PC-9 (cell line): ENCODE results near the gene PTGFRN. TPM values are rescaled to one million over a fixed set of nuclear protein-coding genes. Genes with fewer than 3 reads are reported as not detected.

Source experiments
- BruUV-seq: library from RNA; stranded (reverse); fragments of 400-500 nt; replicated peaks from 2 replicates; lab custom pipeline; 2021; lab: Mats Ljungman, UMichigan
- CTCF ChIA-PET: fragments of 300-600 bp; sonication (Branson Sonifier 250); formaldehyde crosslinking; loops from one replicate; lab custom pipeline; 2022; ENCODE audit warnings: antibody characterized with exemption; lab: Charles Lee
- POLR2A ChIA-PET: fragments of 300-600 bp; sonication (Branson Sonifier 250); formaldehyde crosslinking; loops from one replicate; lab custom pipeline; 2022; ENCODE audit warnings: antibody characterized with exemption; ENCODE audit not compliant: unreplicated experiment; lab: Charles Lee
- DNase-seq, 2 experiments: peaks; one replicate each; pipeline versions ENCODE4 v3.0.0 to v3.0.0-alpha.2; 2015 to 2022; ENCODE audit warnings: mixed read lengths in 1 of 2
- H2AFZ ChIP-seq: fragments of 200-600 bp; sonication (generic); 2 replicates; pipeline ENCODE4 v1.8.1; 2017; ENCODE audit warnings: antibody characterized with exemption
- H3F3A ChIP-seq: fragments of 200-600 bp; sonication (generic); 2 replicates; pipeline ENCODE4 v1.8.1; 2017; ENCODE audit warnings: antibody characterized with exemption, mild to moderate bottlenecking, low read depth; ENCODE audit not compliant: insufficient read depth
- H3K27ac ChIP-seq: fragments of 200-600 bp; sonication (generic); 2 replicates; pipeline ENCODE4 v1.6.1; 2016; ENCODE audit warnings: mixed run types
- H3K27me3 ChIP-seq: fragments of 200-600 bp; sonication (generic); 2 replicates; pipeline ENCODE4 v1.6.1; 2016; ENCODE audit warnings: low read depth, mixed run types; ENCODE audit not compliant: insufficient read depth
- H3K36me3 ChIP-seq: fragments of 200-600 bp; sonication (generic); 2 replicates; pipeline ENCODE4 v1.6.1; 2016; ENCODE audit warnings: low read depth, mixed run types
- H3K4me1 ChIP-seq: fragments of 200-600 bp; sonication (generic); replicated peaks from 2 replicates; pipeline ENCODE4 v1.6.1; 2016; ENCODE audit warnings: mixed run types; ENCODE audit not compliant: insufficient read depth
- H3K4me2 ChIP-seq: fragments of 200-600 bp; sonication (generic); 2 replicates; pipeline ENCODE4 v1.6.1; 2017; ENCODE audit warnings: mixed run types
- H3K4me3 ChIP-seq: fragments of 200-600 bp; sonication (generic); 2 replicates; pipeline ENCODE4 v1.6.1; 2016; ENCODE audit warnings: mixed run types
- H3K79me2 ChIP-seq: fragments of 200-600 bp; sonication (generic); 2 replicates; pipeline ENCODE4 v1.6.1; 2017; ENCODE audit warnings: low read depth, mixed run types
- H3K9me2 ChIP-seq: fragments of 200-600 bp; sonication (generic); 2 replicates; pipeline ENCODE4 v1.8.1; 2017; ENCODE audit warnings: mild to moderate bottlenecking; ENCODE audit not compliant: insufficient read depth
- H3K9me3 ChIP-seq: fragments of 200-600 bp; sonication (generic); 2 replicates; pipeline ENCODE4 v1.8.1; 2016; ENCODE audit warnings: low read depth; ENCODE audit not compliant: insufficient read depth
- H4K20me1 ChIP-seq: fragments of 200-600 bp; sonication (generic); 2 replicates; pipeline ENCODE4 v1.8.1; 2017; ENCODE audit not compliant: insufficient read depth
- EZH2 ChIP-seq: fragments of 200-600 bp; sonication (generic); IDR thresholded peaks from 2 replicates; pipeline ENCODE4 v1.8.0; 2017; ENCODE audit warnings: antibody characterized with exemption, low read depth
- intact Hi-C: fragments of 100-400 bp; cut with micrococcal nuclease; formaldehyde crosslinking; loops from one replicate; pipeline ENCODE4 v1.10.0; 2022; ENCODE audit not compliant: unreplicated experiment
- total RNA-seq: library from RNA; stranded (reverse); gene quantifications from 2 replicates; pipeline ENCODE4 v1.2.3, GENCODE V29; 2021
- TF ChIP-seq, protein P1 (sequence below): fragments of 200-600 bp; sonication (generic); conservative IDR thresholded peaks from 2 replicates; pipeline ENCODE4 v1.6.1; 2017; ENCODE audit warnings: mixed run types, antibody characterized with exemption, mild to moderate bottlenecking, moderate library complexity

The PTGFRN gene
- total RNA-seq, 1 experiment from 2014 or later, result 87.3 TPM

DNA sequence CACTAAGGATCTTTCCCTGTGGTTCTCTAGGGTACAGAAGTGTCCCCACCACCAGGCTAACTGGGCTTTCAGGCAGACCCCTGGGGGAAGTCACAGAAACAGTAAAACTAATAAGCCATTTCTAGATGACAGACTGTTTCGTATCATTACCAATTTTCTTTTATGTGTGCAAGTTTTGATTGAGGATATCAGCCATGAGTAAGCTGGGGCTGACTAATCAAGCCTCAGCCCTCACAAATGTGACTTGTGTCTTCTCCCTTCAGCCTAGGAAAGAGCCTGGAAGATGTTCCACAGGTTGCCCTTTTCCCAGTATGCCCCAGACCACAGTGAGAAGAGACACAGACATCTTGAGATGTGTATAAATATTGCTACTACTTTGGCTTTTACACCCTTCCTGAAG, 10.5 kb downstream of the PTGFRN start:
- Histone ChIP-seq H3K4me3 (no peak overlapping the region), H3K9me3 (no peaks in the 10 kb centered on the region), H3K27me3 (no peaks in the 10 kb centered on the region), H3K4me2 (0 out of 2 replicates have a peak overlapping the region, but pooled peaks have one; percentile 60), H3K79me2 (peaks cover 67% of the 10 kb centered on the region), H4K20me1 (no peaks in the 10 kb centered on the region; the same call in 1 of the 2 replicates), H3K27ac (peak overlapping the region; percentile 43), H3K9me2 (no peaks in the 10 kb centered on the region), H2AFZ (no peak overlapping the region), H3F3A (peaks cover 12% of the 10 kb centered on the region; the same call in 1 of the 2 replicates), H3K36me3 (no peaks in the 10 kb centered on the region), H3K4me1 (peaks cover 42% of the 10 kb centered on the region)
- ChIA-PET CTCF (no interaction called here), POLR2A (no interaction called here)
- DNase-seq, result no peak
- no TSS peak for BruUV-seq
- intact Hi-C loops, result no loop called here
- no peak for TF ChIP-seq EZH2
- TF ChIP-seq, protein P1, sequence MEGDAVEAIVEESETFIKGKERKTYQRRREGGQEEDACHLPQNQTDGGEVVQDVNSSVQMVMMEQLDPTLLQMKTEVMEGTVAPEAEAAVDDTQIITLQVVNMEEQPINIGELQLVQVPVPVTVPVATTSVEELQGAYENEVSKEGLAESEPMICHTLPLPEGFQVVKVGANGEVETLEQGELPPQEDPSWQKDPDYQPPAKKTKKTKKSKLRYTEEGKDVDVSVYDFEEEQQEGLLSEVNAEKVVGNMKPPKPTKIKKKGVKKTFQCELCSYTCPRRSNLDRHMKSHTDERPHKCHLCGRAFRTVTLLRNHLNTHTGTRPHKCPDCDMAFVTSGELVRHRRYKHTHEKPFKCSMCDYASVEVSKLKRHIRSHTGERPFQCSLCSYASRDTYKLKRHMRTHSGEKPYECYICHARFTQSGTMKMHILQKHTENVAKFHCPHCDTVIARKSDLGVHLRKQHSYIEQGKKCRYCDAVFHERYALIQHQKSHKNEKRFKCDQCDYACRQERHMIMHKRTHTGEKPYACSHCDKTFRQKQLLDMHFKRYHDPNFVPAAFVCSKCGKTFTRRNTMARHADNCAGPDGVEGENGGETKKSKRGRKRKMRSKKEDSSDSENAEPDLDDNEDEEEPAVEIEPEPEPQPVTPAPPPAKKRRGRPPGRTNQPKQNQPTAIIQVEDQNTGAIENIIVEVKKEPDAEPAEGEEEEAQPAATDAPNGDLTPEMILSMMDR, result no peak

DNA sequence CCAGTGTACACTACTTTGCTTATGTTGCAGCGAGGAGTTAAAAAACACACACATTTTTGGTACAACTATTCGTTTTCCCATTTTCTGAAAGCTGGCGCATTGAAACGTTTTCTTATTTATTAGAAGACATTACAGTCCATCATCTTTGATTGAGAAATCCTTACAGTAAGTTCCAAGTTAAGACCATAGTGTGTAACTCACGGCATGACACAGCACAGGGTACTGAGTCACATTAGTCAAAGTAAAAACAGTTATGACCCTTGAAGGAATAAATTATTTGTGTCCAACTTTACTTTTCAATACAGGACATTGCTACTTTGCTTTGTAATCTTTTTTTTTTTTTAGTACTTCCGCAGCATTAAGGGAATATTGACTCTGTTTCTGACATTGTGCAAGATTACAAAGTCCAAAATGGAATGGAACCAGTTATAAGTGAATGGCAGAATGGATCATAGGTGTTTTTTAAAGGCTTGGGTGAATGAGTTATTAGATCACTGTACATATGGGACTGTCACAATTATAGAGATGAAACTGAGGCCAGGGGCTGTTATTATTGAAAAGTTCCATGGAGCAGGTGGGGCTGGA, 11.7 kb downstream of the PTGFRN start:
- Histone ChIP-seq H4K20me1 (no peaks in the 10 kb centered on the region; the same call in 1 of the 2 replicates), H3K4me3 (no peak overlapping the region), H3K27ac (no peak overlapping the region), H3K79me2 (peaks cover 56% of the 10 kb centered on the region), H3K9me3 (no peaks in the 10 kb centered on the region), H3K4me1 (peaks cover 30% of the 10 kb centered on the region), H2AFZ (no peak overlapping the region), H3F3A (peaks cover 8% of the 10 kb centered on the region; the same call in 1 of the 2 replicates), H3K4me2 (no peak overlapping the region), H3K9me2 (no peaks in the 10 kb centered on the region), H3K36me3 (no peaks in the 10 kb centered on the region), H3K27me3 (no peaks in the 10 kb centered on the region)
- CTCF ChIA-PET, result no interaction called here
- intact Hi-C loops, result no loop called here
- DNase-seq, result no peak
- POLR2A ChIA-PET, result no interaction called here
- TF ChIP-seq, protein P1, result no peak
- no peak for TF ChIP-seq EZH2
- no TSS peak for BruUV-seq

DNA sequence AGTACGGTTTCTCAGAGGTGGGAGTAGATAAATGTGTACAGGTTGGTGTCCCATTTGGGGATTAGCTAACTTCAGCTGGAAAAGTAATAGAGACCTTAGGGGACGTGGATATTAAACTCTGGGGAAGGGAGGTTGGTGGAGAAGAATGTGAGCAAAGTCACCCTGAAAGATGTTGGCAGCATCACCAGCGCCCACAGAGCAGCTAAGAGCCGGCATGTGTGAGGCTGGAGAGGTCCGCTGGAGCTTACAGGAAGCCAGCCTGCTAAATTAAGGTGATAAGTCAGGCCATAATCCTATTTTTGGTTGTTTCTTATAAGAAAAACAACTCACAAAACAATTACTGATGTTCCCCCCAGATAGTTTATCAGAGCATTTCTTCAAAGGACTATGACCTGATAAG, 12.2 kb downstream of the PTGFRN start:
- H3K36me3 ChIP-seq, result no peaks in the 10 kb centered on the region
- no TSS peak for BruUV-seq
- peaks cover 8% of the 10 kb centered on the region; the same call in 1 of the 2 replicates for H3F3A ChIP-seq
- CTCF ChIA-PET, result no interaction called here
- H4K20me1 ChIP-seq, result no peaks in the 10 kb centered on the region; the same call in 1 of the 2 replicates
- TF ChIP-seq EZH2, result no peak
- TF ChIP-seq, protein P1, result no peak
- no peak overlapping the region for H2AFZ ChIP-seq
- peaks cover 29% of the 10 kb centered on the region for H3K4me1 ChIP-seq
- no peak overlapping the region for H3K27ac ChIP-seq
- no peaks in the 10 kb centered on the region for H3K27me3 ChIP-seq
- intact Hi-C loops, result no loop called here
- H3K9me3 ChIP-seq, result no peaks in the 10 kb centered on the region
- peaks cover 50% of the 10 kb centered on the region for H3K79me2 ChIP-seq
- POLR2A ChIA-PET, result no interaction called here
- H3K9me2 ChIP-seq, result no peaks in the 10 kb centered on the region
- H3K4me2 ChIP-seq, result no peak overlapping the region
- no peak overlapping the region for H3K4me3 ChIP-seq
- no peak for DNase-seq
